Liver (tissue), 9 donors: ENCODE results near the gene WASL. TPM values are rescaled to one million over a fixed set of nuclear protein-coding genes. Genes with fewer than 3 reads are reported as not detected.

ENCODE experiments used
- DNase-seq: peaks from one replicate; pipeline ENCODE4 v3.0.0-alpha.2; 2017; ENCODE audit warnings: low spot score
- H3K27ac ChIP-seq, 2 donors: one replicate each; pipeline ENCODE4 v1.7.0; 2013; ENCODE audit warnings: inconsistent platforms in 2 of 2, low read length in 2 of 2, control low read depth in 1 of 2, low read depth in 1 of 2, mild to moderate bottlenecking in 1 of 2
- H3K27me3 ChIP-seq, 4 donors: one replicate each; pipeline versions ENCODE4 v1.6.1 to v1.7.0; 2013; ENCODE audit warnings: low read length in 3 of 4, inconsistent platforms in 1 of 4, mild to moderate bottlenecking in 1 of 4, moderate library complexity in 1 of 4; ENCODE audit not compliant: control insufficient read depth in 4 of 4, insufficient read depth in 4 of 4
- H3K36me3 ChIP-seq, 4 donors: one replicate each; pipeline versions ENCODE4 v1.6.1 to v1.7.0; 2013; ENCODE audit warnings: low read length in 3 of 4, mild to moderate bottlenecking in 3 of 4, low read depth in 1 of 4, moderate library complexity in 1 of 4; ENCODE audit not compliant: control insufficient read depth in 4 of 4, insufficient read depth in 3 of 4
- H3K4me1 ChIP-seq, 4 donors: one replicate each; pipeline versions ENCODE4 v1.6.1 to v1.7.0; 2013; ENCODE audit warnings: low read length in 3 of 4, mild to moderate bottlenecking in 3 of 4, moderate library complexity in 1 of 4; ENCODE audit not compliant: control insufficient read depth in 4 of 4, insufficient read depth in 4 of 4
- H3K4me3 ChIP-seq, 3 donors: one replicate each; pipeline versions ENCODE4 v1.6.1 to v1.7.0; 2013; ENCODE audit warnings: low read length in 3 of 3, control low read depth in 1 of 3, low read depth in 1 of 3, mild to moderate bottlenecking in 1 of 3
- H3K9ac ChIP-seq, 2 donors: one replicate each; pipeline ENCODE4 v1.7.0; 2013; ENCODE audit warnings: low read length in 2 of 2, mild to moderate bottlenecking in 2 of 2, moderate library complexity in 2 of 2, control low read depth in 1 of 2, low read depth in 1 of 2
- H3K9me3 ChIP-seq, 4 donors: one replicate each; pipeline versions ENCODE4 v1.6.1 to v1.7.0; 2013; ENCODE audit warnings: low read length in 3 of 4; ENCODE audit not compliant: control insufficient read depth in 4 of 4
- EGR1 ChIP-seq, 2 donors: IDR thresholded peaks; 2 replicates each; pipeline ENCODE4 v1.6.1; 2016 to 2018; ENCODE audit warnings: antibody characterized with exemption in 2 of 2, low read depth in 2 of 2
- FOXA1 ChIP-seq: IDR thresholded peaks from 2 replicates; pipeline ENCODE4 v1.6.1; 2016; ENCODE audit warnings: antibody characterized with exemption
- FOXA2 ChIP-seq: IDR thresholded peaks from 2 replicates; pipeline ENCODE4 v1.6.1; 2016; ENCODE audit warnings: antibody characterized with exemption
- GABPA ChIP-seq, 2 donors: IDR thresholded peaks in 1 of 2; conservative IDR thresholded peaks in 1 of 2; 2 replicates each; pipeline ENCODE4 v1.6.1; 2016; ENCODE audit warnings: antibody characterized with exemption in 2 of 2, mild to moderate bottlenecking in 1 of 2, moderate library complexity in 1 of 2
- HNF4A ChIP-seq, 2 donors: conservative IDR thresholded peaks; 2 replicates each; pipeline ENCODE4 v1.6.1; 2016; ENCODE audit warnings: antibody characterized with exemption in 2 of 2, mild to moderate bottlenecking in 2 of 2
- HNF4G ChIP-seq: IDR thresholded peaks from 2 replicates; pipeline ENCODE4 v1.6.1; 2016; ENCODE audit warnings: antibody characterized with exemption
- JUND ChIP-seq, 2 donors: IDR thresholded peaks; 2 replicates each; pipeline ENCODE4 v1.6.1; 2016; ENCODE audit warnings: antibody characterized with exemption in 2 of 2
- RAD21 ChIP-seq, 2 donors: IDR thresholded peaks; 2 replicates each; pipeline ENCODE4 v1.6.1; 2016; ENCODE audit warnings: antibody characterized with exemption in 2 of 2, mild to moderate bottlenecking in 2 of 2
- RXRA ChIP-seq, 2 donors: IDR thresholded peaks; 2 replicates each; pipeline ENCODE4 v1.6.1; 2017 to 2018; ENCODE audit warnings: antibody characterized with exemption in 2 of 2, mild to moderate bottlenecking in 1 of 2
- SP1 ChIP-seq: IDR thresholded peaks from 2 replicates; pipeline ENCODE4 v1.6.1; 2018; ENCODE audit warnings: antibody characterized with exemption, mild to moderate bottlenecking
- TAF1 ChIP-seq: conservative IDR thresholded peaks from 2 replicates; pipeline ENCODE4 v1.6.1; 2016; ENCODE audit warnings: antibody characterized with exemption, mild to moderate bottlenecking
- YY1 ChIP-seq: IDR thresholded peaks from 2 replicates; pipeline ENCODE4 v1.6.1; 2016; ENCODE audit warnings: antibody characterized with exemption, mild to moderate bottlenecking
- WGBS: extraction: QIAGEN DNeasy Blood & Tissue Kit; methylation state at CpG from one replicate; pipeline ENCODE4 v1.1.7; 2013; 5-methylcytosine and 5-hydroxymethylcytosine counted together
- polyA plus RNA-seq, 2 donors: library from polyadenylated mRNA; stranded (reverse) in 1 of 2; unstranded in 1 of 2; fragments of 200-250 nt in 1 of 2; fragments of >200 nt in 1 of 2; fragmentation: Nextera tagmentation in 1 of 2; extraction: Ambion mirVana in 1 of 2; gene quantifications; one replicate each; pipeline versions ENCODE4 v1.2.1 to v1.2.3, GENCODE V29; 2013 to 2015
- total RNA-seq, 2 donors: library from RNA; depleted of rRNA; stranded (reverse); fragments of >200 nt; gene quantifications; one replicate each; pipeline ENCODE4 v1.2.3, GENCODE V29; 2014
- TF ChIP-seq, protein P1 (sequence below): fragments of 150-350 bp; IDR thresholded peaks from 2 replicates; pipeline ENCODE4 v1.5.1; 2017; ENCODE audit warnings: improper control_type of control experiment, low read depth, low read length; ENCODE audit not compliant: missing input control
- TF ChIP-seq, protein P2 (sequence below): IDR thresholded peaks from 2 replicates; pipeline ENCODE4 v1.6.1; 2016; ENCODE audit warnings: antibody characterized with exemption, mild to moderate bottlenecking
- TF ChIP-seq, protein P3 (sequence below): IDR thresholded peaks from 2 replicates; pipeline ENCODE4 v1.6.1; 2016; ENCODE audit warnings: antibody characterized with exemption
- TF ChIP-seq, protein P4 (sequence below): IDR thresholded peaks from 2 replicates; pipeline ENCODE4 v1.6.1; 2016; ENCODE audit warnings: antibody characterized with exemption
- TF ChIP-seq, protein P5 (sequence below): IDR thresholded peaks from 2 replicates; pipeline ENCODE4 v1.6.1; 2016; ENCODE audit warnings: antibody characterized with exemption
- donor health status: healthy.
- donor health status: healthy.
- donor health status: healthy.
- donor health status: healthy.
- donor health status: healthy.

Gene WASL
- total and polyA plus RNA-seq, 4 donors, result 12.9 to 20.7 (median 18.1) TPM

DNA sequence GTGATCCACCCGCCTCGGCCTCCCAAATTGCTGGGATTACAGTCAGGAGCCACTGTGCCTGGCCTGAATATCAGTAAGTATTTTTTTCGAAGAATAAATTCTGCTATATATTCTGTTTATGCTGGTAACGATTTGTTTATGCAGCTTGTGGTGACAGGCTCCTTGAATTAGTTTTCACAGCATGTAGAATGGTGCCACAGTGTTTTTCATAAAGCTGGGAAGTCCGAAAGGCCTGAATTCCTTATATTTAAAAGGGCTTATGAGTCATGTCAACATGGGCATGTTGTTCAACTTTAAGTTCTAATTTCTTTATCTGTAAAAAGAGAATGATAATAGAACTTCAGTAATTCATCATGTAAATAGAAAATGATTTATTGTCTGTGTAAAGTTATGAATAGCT, 42.2 kb upstream of the WASL start:
- 94% methylated on average over 5 of the region's 5 CpGs for WGBS
- no peak for TF ChIP-seq EGR1 (IDR thresholded peaks at IDR 0.05; ENCODE audit: low read depth in 2 of 2)
- no peak for TF ChIP-seq SP1
- no peak for TF ChIP-seq GABPA (IDR thresholded peaks at IDR 0.05 in 1 of 2, conservative IDR thresholded peaks at IDR 0.05 in 1 of 2)
- TF ChIP-seq FOXA1, result no peak
- TF ChIP-seq JUND (IDR thresholded peaks at IDR 0.05), result no peak
- TF ChIP-seq, protein P1, sequence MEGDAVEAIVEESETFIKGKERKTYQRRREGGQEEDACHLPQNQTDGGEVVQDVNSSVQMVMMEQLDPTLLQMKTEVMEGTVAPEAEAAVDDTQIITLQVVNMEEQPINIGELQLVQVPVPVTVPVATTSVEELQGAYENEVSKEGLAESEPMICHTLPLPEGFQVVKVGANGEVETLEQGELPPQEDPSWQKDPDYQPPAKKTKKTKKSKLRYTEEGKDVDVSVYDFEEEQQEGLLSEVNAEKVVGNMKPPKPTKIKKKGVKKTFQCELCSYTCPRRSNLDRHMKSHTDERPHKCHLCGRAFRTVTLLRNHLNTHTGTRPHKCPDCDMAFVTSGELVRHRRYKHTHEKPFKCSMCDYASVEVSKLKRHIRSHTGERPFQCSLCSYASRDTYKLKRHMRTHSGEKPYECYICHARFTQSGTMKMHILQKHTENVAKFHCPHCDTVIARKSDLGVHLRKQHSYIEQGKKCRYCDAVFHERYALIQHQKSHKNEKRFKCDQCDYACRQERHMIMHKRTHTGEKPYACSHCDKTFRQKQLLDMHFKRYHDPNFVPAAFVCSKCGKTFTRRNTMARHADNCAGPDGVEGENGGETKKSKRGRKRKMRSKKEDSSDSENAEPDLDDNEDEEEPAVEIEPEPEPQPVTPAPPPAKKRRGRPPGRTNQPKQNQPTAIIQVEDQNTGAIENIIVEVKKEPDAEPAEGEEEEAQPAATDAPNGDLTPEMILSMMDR, result no peak
- no peak for TF ChIP-seq RXRA (IDR thresholded peaks at IDR 0.05)
- no peak for TF ChIP-seq HNF4G
- TF ChIP-seq, protein P2, sequence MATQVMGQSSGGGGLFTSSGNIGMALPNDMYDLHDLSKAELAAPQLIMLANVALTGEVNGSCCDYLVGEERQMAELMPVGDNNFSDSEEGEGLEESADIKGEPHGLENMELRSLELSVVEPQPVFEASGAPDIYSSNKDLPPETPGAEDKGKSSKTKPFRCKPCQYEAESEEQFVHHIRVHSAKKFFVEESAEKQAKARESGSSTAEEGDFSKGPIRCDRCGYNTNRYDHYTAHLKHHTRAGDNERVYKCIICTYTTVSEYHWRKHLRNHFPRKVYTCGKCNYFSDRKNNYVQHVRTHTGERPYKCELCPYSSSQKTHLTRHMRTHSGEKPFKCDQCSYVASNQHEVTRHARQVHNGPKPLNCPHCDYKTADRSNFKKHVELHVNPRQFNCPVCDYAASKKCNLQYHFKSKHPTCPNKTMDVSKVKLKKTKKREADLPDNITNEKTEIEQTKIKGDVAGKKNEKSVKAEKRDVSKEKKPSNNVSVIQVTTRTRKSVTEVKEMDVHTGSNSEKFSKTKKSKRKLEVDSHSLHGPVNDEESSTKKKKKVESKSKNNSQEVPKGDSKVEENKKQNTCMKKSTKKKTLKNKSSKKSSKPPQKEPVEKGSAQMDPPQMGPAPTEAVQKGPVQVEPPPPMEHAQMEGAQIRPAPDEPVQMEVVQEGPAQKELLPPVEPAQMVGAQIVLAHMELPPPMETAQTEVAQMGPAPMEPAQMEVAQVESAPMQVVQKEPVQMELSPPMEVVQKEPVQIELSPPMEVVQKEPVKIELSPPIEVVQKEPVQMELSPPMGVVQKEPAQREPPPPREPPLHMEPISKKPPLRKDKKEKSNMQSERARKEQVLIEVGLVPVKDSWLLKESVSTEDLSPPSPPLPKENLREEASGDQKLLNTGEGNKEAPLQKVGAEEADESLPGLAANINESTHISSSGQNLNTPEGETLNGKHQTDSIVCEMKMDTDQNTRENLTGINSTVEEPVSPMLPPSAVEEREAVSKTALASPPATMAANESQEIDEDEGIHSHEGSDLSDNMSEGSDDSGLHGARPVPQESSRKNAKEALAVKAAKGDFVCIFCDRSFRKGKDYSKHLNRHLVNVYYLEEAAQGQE, result no peak
- TF ChIP-seq FOXA2, result no peak
- TF ChIP-seq, protein P3, sequence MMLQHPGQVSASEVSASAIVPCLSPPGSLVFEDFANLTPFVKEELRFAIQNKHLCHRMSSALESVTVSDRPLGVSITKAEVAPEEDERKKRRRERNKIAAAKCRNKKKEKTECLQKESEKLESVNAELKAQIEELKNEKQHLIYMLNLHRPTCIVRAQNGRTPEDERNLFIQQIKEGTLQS, result no peak
- no peak for TF ChIP-seq YY1
- TF ChIP-seq, protein P4, sequence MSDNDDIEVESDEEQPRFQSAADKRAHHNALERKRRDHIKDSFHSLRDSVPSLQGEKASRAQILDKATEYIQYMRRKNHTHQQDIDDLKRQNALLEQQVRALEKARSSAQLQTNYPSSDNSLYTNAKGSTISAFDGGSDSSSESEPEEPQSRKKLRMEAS, result no peak
- no peak for TF ChIP-seq HNF4A (conservative IDR thresholded peaks at IDR 0.05)
- no peak for TF ChIP-seq RAD21 (IDR thresholded peaks at IDR 0.05)
- TF ChIP-seq, protein P5, sequence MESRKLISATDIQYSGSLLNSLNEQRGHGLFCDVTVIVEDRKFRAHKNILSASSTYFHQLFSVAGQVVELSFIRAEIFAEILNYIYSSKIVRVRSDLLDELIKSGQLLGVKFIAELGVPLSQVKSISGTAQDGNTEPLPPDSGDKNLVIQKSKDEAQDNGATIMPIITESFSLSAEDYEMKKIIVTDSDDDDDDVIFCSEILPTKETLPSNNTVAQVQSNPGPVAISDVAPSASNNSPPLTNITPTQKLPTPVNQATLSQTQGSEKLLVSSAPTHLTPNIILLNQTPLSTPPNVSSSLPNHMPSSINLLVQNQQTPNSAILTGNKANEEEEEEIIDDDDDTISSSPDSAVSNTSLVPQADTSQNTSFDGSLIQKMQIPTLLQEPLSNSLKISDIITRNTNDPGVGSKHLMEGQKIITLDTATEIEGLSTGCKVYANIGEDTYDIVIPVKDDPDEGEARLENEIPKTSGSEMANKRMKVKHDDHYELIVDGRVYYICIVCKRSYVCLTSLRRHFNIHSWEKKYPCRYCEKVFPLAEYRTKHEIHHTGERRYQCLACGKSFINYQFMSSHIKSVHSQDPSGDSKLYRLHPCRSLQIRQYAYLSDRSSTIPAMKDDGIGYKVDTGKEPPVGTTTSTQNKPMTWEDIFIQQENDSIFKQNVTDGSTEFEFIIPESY, result no peak
- peaks cover 0 to 4% (median 0%) of the 10 kb centered on the region in 4 donors for H3K4me1 ChIP-seq
- no peak overlapping the region for H3K9ac ChIP-seq
- no peak for DNase-seq
- no peaks in the 10 kb centered on the region for H3K27me3 ChIP-seq
- H3K9me3 ChIP-seq, result no peaks in the 10 kb centered on the region
- H3K27ac ChIP-seq, result no peak overlapping the region
- H3K4me3 ChIP-seq, result no peak overlapping the region
- H3K36me3 ChIP-seq, result no peaks in the 10 kb centered on the region

DNA sequence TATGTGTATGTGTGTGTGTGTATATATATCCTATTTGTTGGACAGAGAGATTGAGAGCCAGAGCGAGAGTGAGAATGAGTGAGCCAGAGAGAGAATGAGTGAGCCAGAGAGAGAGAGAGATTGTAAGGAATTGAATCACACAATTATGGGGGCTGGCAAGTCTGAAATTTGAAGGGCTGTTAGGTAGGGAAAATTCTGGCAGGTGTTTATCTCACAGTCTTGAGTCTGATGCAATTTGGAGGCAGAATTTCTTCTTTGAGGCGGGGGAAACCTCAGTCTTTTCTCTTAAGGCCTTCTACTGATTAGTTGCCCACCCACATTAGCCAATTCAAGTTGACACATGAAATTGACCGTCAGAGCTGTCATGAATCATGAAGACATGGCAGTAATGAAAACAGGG, 41.0 kb upstream of the WASL start:
- WGBS, result 88% methylated on average over 3 of the region's 3 CpGs
- no peak for DNase-seq
- Histone ChIP-seq H3K4me1 (peaks cover 0 to 4% (median 0%) of the 10 kb centered on the region in 4 donors), H3K9me3 (no peaks in the 10 kb centered on the region), H3K36me3 (no peaks in the 10 kb centered on the region), H3K27me3 (no peaks in the 10 kb centered on the region), H3K4me3 (no peak overlapping the region), H3K27ac (no peak overlapping the region), H3K9ac (no peak overlapping the region)
- TF ChIP-seq FOXA2 (no peak), YY1 (no peak), GABPA (IDR thresholded peaks at IDR 0.05 in 1 of 2, conservative IDR thresholded peaks at IDR 0.05 in 1 of 2) (no peak), TAF1 (no peak), EGR1 (IDR thresholded peaks at IDR 0.05; ENCODE audit: low read depth in 2 of 2) (no peak), JUND (IDR thresholded peaks at IDR 0.05) (no peak), FOXA1 (no peak), HNF4G (no peak), RAD21 (IDR thresholded peaks at IDR 0.05) (no peak), RXRA (IDR thresholded peaks at IDR 0.05) (no peak)
- TF ChIP-seq, protein P2, result no peak
- TF ChIP-seq, protein P3, result no peak
- TF ChIP-seq, protein P5, result no peak
